Right lobe of liver (tissue), 4 donors: Measurements from ENCODE around the gene AGK.

Experiments
- POLR2A ChIP-seq: fragments of 450-650 bp; IDR thresholded peaks from one replicate; pipeline ENCODE4 v1.6.1; 2017; ENCODE audit warnings: antibody characterized with exemption, mild to moderate bottlenecking
- TF ChIP-seq, protein P1 (sequence below), 4 donors: fragments of 200-600 bp in 3 of 4; fragments of 450-650 bp in 1 of 4; IDR thresholded peaks; one replicate each; pipeline versions ENCODE4 v1.5.1 to v1.8.0; 2016 to 2022; ENCODE audit warnings: antibody characterized with exemption in 4 of 4, mild to moderate bottlenecking in 2 of 4
- donor health status: DM: no; HTN: no; CAD: no.
- donor health status: DM: no; HTN: no; CAD: no.
- donor health status: DM: no; HTN: yes; CAD: no.

DNA sequence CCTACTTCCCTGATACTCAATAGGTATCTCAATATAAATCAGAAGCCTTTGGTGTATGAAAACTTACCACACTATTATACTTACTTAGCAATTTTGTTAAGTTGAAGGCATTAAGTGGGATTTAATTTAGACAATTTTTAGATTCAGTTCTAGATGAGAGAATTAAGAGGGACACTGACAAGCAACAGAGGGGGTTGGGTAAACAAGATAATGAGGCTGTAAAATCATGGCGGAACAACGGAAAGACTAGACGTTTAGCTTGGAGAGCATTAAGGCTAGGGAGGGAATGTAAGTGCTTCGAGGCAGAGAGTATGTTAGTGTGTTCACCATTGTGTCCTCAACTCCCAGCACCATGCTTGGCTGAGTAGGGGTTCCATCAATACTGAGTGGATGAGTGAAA, 79.4 kb downstream of the AGK start:
- TF ChIP-seq, protein P1, sequence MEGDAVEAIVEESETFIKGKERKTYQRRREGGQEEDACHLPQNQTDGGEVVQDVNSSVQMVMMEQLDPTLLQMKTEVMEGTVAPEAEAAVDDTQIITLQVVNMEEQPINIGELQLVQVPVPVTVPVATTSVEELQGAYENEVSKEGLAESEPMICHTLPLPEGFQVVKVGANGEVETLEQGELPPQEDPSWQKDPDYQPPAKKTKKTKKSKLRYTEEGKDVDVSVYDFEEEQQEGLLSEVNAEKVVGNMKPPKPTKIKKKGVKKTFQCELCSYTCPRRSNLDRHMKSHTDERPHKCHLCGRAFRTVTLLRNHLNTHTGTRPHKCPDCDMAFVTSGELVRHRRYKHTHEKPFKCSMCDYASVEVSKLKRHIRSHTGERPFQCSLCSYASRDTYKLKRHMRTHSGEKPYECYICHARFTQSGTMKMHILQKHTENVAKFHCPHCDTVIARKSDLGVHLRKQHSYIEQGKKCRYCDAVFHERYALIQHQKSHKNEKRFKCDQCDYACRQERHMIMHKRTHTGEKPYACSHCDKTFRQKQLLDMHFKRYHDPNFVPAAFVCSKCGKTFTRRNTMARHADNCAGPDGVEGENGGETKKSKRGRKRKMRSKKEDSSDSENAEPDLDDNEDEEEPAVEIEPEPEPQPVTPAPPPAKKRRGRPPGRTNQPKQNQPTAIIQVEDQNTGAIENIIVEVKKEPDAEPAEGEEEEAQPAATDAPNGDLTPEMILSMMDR (IDR thresholded peaks at IDR 0.05): no peak
- no peak for TF ChIP-seq POLR2A
